Adrenal gland (tissue), 12 donors: ENCODE results near the gene GLCE. TPM values are rescaled to one million over a fixed set of nuclear protein-coding genes. Genes with fewer than 3 reads are reported as not detected.
"Not testable (repeated sequence)": the region's sequence is repeated elsewhere in the genome, so short reads cannot be mapped to it uniquely, and the experiment has no call there.

ENCODE experiments used
- DNase-seq, 7 donors: peaks; one replicate each; pipeline ENCODE4 v3.0.0-alpha.2; 2019 to 2020
- H3K27ac ChIP-seq, 5 donors: fragments of 200-600 bp; sonication (generic) in 4 of 5; 1 replicate in 3 of 5; 2 replicates in 2 of 5; pipeline versions ENCODE4 v1.5.1 to v1.8.0; 2016 to 2020; ENCODE audit warnings: mild to moderate bottlenecking in 1 of 5
- H3K27me3 ChIP-seq: fragments of 200-600 bp; 2 replicates; pipeline ENCODE4 v1.8.0; 2021
- H3K36me3 ChIP-seq, 2 donors: fragments of 200-600 bp; replicated peaks in 1 of 2; 1 replicate in 1 of 2; 2 replicates in 1 of 2; pipeline versions ENCODE4 v1.5.1 to v1.8.0; 2018 to 2022
- H3K4me1 ChIP-seq, 2 donors: fragments of 200-600 bp; replicated peaks in 1 of 2; 1 replicate in 1 of 2; 2 replicates in 1 of 2; pipeline versions ENCODE4 v1.5.1 to v1.8.0; 2018 to 2021
- H3K4me3 ChIP-seq, 4 donors: fragments of 200-600 bp; sonication (generic) in 3 of 4; one replicate each; pipeline ENCODE4 v1.5.1; 2016 to 2018
- H3K9me3 ChIP-seq, 3 donors: fragments of 200-600 bp; sonication (generic) in 1 of 3; replicated peaks in 1 of 3; 1 replicate in 2 of 3; 2 replicates in 1 of 3; pipeline versions ENCODE4 v1.5.1 to v1.8.0; 2016 to 2021
- CTCF ChIP-seq, 6 experiments: fragments of 450-650 bp in 4 of 6; fragments of 200-600 bp in 2 of 6; sonication (generic) in 1 of 6; IDR thresholded peaks; 1 replicate in 5 of 6; 2 replicates in 1 of 6; pipeline versions ENCODE4 v1.5.1 to v1.8.0; 2016 to 2021; ENCODE audit warnings: antibody characterized with exemption in 6 of 6, mild to moderate bottlenecking in 2 of 6, moderate library complexity in 1 of 6
- POLR2A ChIP-seq, 2 donors: fragments of 450-650 bp; IDR thresholded peaks; one replicate each; pipeline ENCODE4 v1.6.1; 2017; ENCODE audit warnings: antibody characterized with exemption in 2 of 2, mild to moderate bottlenecking in 2 of 2, moderate library complexity in 1 of 2
- WGBS, 4 donors: extraction: QIAGEN DNeasy Blood & Tissue Kit in 2 of 4; methylation state at CpG; one replicate each; pipeline versions ENCODE4 v1.1.5 to v1.1.7; 2013 to 2017; 5-methylcytosine and 5-hydroxymethylcytosine counted together
- intact Hi-C, 2 donors: fragments of 100-400 bp; cut with DNase I; formaldehyde crosslinking; loops; one replicate each; pipeline versions ENCODE4 v1.14.1 to v1.15.0; 2022 to 2023
- polyA plus RNA-seq, 3 donors: library from polyadenylated mRNA; stranded (reverse); fragments of 200-250 nt in 2 of 3; fragments of 350-450 nt in 1 of 3; fragmentation: Illumina TruSeq in 1 of 3; extraction: RNeasy Lipid Tissue Mini Kit (QIAGEN cat#74804) in 1 of 3; gene quantifications; one replicate each; pipeline ENCODE4 v1.2.3, GENCODE V29; 2013 to 2014
- total RNA-seq, 9 donors: library from RNA; depleted of rRNA in 4 of 9; stranded (reverse); fragments of >200 nt in 4 of 9; fragments of 120-200 nt in 1 of 9; fragmentation: NEBNext Ultra II Directional in 1 of 9; extraction: Animal tissue kit (Norgen Biotek cat#: 25700) in 1 of 9; gene quantifications; one replicate each; pipeline versions ENCODE4 v1.1.0 to v1.2.4, GENCODE V29; 2013 to 2023
- donor health status: healthy with polysubstance abuse.
- donor health status: Bipolar disorder and iron deficiency.
- donor health status: DM: yes; HTN: yes; CAD: no.
- donor health status: DM: no; HTN: no; CAD: no.
- donor health status: DM: no; HTN: no; CAD: no.
- donor health status: DM: yes; HTN: yes; CAD: no.

The GLCE gene
- total and polyA plus RNA-seq, 12 donors: 9.3 to 48.4 (median 28.1) TPM

GRCh38 chr15:69149803-69150202 is 10.6 kb upstream of the GLCE start:
- Histone ChIP-seq H3K36me3 (no peaks in the 10 kb centered on the region), H3K4me1 (no peaks in the 10 kb centered on the region), H3K9me3 (no peaks in the 10 kb centered on the region), H3K27ac (no peak overlapping the region), H3K27me3 (no peaks in the 10 kb centered on the region), H3K4me3 (no peak overlapping the region)
- 86 to 93% (median 89%) methylated on average over 2 of the region's 2 CpGs for WGBS, 4 donors
- intact Hi-C loops: loop anchor here in 1 of 2 donors (10.0 kb wide), 1 partner anchor 55 kb away; no protein-coding TSS in a partner anchor
- TF ChIP-seq POLR2A (IDR thresholded peaks at IDR 0.05): no peak
- no peak for DNase-seq

GRCh38 chr15:69150336-69150735 is 10.1 kb upstream of the GLCE start:
- H3K4me1 ChIP-seq: no peaks in the 10 kb centered on the region
- no peak overlapping the region for H3K4me3 ChIP-seq
- no peak overlapping the region for H3K27ac ChIP-seq
- intact Hi-C loops: no loop called here
- no peak for DNase-seq
- no peaks in the 10 kb centered on the region for H3K27me3 ChIP-seq
- TF ChIP-seq CTCF (IDR thresholded peaks at IDR 0.05): no peak
- no peak for TF ChIP-seq POLR2A (IDR thresholded peaks at IDR 0.05)
- no peaks in the 10 kb centered on the region for H3K9me3 ChIP-seq
- 82 to 93% (median 88%) methylated on average over 3 of the region's 3 CpGs for WGBS, 4 donors
- no peaks in the 10 kb centered on the region for H3K36me3 ChIP-seq

- H3K36me3 ChIP-seq: no peaks in the 10 kb centered on the region
- H3K4me1 ChIP-seq: no peaks in the 10 kb centered on the region
- no peaks in the 10 kb centered on the region for H3K9me3 ChIP-seq
- H3K27me3 ChIP-seq: no peaks in the 10 kb centered on the region
- H3K27ac ChIP-seq: no peak overlapping the region
- no peak overlapping the region for H3K4me3 ChIP-seq
- 88 to 98% (median 91%) methylated on average over 2 of the region's 2 CpGs for WGBS, 4 donors
- intact Hi-C loops: no loop called here
- no peak for DNase-seq
- TF ChIP-seq POLR2A (IDR thresholded peaks at IDR 0.05) (no peak), CTCF (IDR thresholded peaks at IDR 0.05) (no peak)
Observed at GRCh38 chr15:69150841-69151240, 9.6 kb upstream of the GLCE start.

GRCh38 chr15:69153046-69153445 is 7.4 kb upstream of the GLCE start:
- intact Hi-C loops: no loop called here
- Histone ChIP-seq H3K9me3 (no peaks in the 10 kb centered on the region), H3K4me1 (no peaks in the 10 kb centered on the region), H3K27ac (no peak overlapping the region), H3K4me3 (no peak overlapping the region), H3K27me3 (no peaks in the 10 kb centered on the region), H3K36me3 (no peaks in the 10 kb centered on the region)
- DNase-seq: no peak
- whole genome bisulfite sequencing, 4 donors: 87 to 99% (median 94%) methylated on average over 2 of the region's 2 CpGs
- no peak for TF ChIP-seq CTCF (IDR thresholded peaks at IDR 0.05)
- no peak for TF ChIP-seq POLR2A (IDR thresholded peaks at IDR 0.05)

- H3K4me3 ChIP-seq, H3K9me3 ChIP-seq, H3K36me3 ChIP-seq, intact Hi-C loops, H3K4me1 ChIP-seq, DNase-seq, H3K27ac ChIP-seq, H3K27me3 ChIP-seq: not testable (repeated sequence)
- WGBS, 4 donors: 86 to 89% (median 88%) methylated on average over 2 of the region's 2 CpGs
Observed at GRCh38 chr15:69153587-69153986, 6.8 kb upstream of the GLCE start.
